HG03432 (cell line): Measurements from ENCODE around the gene WNT11.

ENCODE experiments used
- ATAC-seq: cut with Tn5 transposase; IDR thresholded peaks from one replicate; pipeline ENCODE4 v1.9.1; 2021; ENCODE audit warnings: mild to moderate bottlenecking, moderate library complexity; ENCODE audit not compliant: unreplicated experiment

WNT11 gene

DNA sequence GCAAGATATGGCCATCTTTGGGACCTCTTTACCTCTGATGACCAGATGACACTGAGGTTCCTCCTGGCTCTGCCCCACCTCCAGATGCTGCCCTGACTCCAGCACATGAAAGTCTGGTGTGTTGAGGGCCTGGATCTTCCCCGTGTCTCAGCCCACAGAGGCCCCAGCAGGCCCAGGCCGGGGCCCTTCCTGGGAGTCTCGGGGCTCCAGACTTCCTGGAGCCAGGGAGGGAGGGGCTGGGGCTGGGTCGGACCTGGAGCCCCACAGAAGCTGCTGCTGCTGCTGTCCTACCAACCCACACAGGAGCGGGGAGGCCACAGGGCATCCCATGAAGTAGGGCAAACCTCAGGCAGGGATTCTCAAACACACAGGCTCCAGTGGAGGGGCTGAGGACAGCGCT, 32.2 kb upstream of the WNT11 start:
- no peak for ATAC-seq

DNA sequence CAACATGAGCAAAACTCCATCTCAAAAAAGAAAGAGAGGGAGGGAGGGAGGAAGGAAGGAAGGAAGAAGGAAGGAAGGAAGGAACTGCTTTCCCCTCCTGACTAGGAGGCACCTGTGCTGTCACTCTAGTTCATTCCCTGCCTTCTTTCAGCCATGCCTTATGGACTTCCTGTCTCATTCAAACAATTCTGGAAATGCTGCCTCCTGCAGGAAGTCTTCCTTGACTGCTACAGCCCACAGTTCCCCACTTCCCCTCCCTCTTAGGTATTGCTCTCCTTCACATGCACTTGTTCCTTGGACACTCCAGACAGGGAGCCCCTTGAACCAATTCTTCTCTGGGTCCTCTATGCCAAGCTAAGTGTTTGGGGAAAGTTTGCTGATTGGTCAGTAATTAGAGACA, 31.6 kb upstream of the WNT11 start:
- ATAC-seq = no peak

DNA sequence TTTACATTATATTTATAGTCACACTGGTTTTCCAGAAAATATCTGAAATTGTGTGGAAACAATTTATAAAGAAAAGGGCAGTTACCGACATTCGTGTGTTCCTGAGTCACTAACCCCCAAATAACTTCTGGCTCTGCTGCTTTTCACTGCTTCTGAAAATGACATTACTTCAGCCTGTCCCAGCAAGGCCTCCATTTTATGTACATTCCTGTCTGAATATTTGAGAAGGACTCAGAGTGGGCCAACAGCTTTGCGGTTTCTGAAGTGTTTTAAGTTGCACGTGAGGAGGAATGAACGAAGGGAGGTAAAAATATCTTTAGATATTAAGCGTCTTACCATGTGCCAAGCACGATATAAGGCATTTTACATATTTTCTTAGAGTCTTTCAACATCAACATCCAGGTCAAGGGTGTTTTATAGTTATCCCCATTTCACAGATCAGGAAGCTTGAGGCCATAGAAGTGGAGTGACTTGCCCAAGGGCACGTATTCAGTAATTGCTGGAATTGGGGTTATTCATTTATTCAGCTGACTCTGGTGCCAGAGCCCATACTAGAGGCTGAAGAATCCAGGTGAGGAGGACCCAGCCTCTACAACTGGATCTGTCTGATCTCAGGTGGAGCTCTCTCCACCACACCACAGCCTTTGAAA, 30.8 kb upstream of the WNT11 start:
- no peak for ATAC-seq

DNA sequence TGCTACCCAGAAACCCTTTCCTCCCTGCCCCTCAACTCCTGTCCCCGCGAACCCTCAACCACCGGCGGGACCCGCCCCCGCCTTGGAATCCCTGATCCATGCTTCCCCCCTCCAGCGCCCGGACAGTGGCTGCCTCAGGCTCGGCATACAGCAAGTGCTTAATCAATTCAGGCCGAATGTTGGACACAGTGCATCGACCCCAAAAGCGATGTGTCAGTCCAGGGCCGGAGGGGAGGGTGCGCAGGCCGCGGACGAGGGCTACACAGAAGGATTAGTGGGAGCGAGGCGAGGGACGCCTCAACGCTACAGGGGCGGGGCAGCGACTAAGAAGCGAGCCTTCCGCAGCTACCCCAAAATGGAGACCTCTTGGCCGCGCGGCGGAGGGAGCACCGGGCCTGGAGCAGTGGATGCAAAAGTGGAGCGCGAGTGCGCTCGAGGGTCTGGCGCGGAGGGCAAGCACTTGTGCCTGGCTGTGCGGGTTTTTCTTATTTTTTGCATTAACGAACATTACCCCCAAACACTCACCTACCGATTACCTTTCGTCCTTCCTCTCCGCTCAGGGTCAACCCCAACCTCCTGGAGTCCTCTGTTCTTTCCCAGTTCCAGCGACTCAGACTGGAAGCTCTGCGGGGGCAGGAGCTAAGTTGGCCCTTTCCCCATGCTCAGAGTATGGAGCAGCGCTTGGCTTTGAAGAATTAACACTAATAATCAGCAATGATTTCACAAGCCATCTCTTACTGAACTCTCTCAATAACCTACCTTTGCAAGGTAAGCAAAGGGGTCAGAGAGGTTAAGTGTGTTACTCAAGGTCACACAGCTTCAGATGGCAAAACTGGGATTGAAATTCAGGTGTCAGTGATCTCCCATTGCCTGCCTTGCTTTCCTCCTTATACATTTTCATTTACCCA, 30.0 kb upstream of the WNT11 start:
- ATAC-seq = peak; percentile 21

DNA sequence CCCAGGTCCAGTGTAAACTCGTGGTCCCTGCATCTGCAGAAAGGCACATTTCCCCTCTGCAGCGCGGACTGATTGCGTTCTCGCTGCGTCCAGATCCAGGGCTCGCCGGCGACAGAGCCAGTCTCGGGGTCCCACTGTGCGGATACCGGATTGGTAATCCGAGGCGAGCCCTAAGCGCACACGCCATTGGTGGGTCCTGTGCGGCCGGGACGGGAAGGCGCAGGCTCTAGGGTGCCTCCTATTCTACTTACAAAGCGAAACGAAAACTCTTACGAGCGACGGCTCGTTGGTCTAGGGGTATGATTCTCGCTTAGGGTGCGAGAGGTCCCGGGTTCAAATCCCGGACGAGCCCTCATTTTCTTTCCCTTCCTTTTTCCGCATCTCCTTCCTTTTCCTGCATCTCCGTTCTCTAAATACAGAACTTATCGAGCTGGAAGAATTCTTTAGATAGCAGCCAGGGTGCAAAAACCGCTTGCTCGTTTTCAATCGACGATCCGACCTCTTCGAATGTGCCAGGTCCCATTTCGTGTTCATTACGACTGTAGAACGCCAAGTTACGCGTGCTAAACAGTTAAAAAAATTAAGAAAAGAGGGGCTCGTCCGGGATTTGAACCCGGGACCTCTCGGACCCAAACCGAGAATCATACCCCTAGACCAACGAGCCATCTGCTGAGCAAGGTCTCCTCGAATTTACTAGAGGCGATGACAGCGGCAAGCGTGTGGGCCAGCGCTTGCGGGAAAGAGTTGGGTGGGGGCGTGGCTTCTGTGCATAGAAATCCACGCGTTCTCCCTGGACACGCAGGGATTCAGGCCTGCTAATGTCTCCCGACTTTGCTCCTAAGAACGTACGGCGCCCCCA, 29.2 kb upstream of the WNT11 start:
- ATAC-seq = peak; percentile 69

DNA sequence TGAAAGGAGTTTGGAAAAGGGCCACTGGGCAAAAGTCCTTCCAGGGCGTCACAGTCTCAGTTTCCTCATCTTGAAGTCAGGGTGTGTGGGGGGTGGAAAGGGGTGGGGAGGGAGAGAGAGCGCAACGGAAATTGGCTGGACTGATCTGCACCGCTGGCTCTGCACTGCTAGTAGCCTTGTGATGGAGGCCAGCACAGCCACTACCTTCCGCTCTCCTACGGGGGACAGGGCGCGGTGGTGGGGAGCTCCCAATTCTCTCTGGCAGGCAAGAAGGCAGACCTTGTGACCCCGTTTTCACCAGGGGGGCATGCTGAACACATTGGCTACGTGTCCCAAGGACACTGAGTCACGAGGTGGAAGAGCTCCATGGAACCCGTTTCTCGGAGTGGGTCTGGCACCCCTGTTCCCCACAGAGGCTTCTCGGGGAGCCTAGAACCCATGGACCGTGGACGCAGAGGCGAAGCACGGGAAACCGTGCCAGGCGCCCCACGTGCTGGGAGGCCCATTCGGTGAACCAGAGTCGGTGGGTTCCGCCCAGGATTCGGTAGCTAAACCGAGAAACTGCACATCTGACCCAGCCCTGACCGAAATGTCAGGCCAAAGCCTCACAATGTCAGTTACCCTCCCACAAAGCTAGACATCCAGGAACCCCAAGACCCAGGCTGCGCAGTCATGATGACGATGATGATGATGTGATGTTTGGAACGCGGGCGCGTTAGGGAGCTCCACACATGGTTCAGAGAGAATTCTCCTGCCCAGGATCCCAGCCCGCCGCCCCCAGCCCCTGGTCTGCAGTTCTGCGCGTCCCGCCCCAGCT, 28.3 kb upstream of the WNT11 start:
- peak; percentile 31 for ATAC-seq

DNA sequence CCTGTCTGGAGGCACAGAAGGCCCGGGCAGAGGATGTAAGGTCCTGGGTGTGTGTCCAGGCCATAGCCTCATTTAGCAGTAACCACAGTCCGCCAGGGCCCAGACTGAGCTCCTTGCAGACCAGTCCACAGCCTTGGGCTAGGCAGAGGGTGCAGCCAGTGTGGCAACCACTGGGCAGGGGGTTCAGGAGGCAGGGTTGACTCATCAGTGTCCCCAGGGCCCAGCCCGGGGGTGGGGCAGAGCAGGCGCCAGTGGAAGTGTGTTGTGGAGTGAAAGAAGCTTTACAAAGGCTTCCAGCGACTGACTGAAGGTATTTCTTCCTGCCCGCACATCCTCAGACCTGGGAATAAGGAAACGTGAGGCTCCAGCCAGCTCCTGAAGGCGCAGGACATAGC, 27.7 kb upstream of the WNT11 start:
- ATAC-seq = no peak

DNA sequence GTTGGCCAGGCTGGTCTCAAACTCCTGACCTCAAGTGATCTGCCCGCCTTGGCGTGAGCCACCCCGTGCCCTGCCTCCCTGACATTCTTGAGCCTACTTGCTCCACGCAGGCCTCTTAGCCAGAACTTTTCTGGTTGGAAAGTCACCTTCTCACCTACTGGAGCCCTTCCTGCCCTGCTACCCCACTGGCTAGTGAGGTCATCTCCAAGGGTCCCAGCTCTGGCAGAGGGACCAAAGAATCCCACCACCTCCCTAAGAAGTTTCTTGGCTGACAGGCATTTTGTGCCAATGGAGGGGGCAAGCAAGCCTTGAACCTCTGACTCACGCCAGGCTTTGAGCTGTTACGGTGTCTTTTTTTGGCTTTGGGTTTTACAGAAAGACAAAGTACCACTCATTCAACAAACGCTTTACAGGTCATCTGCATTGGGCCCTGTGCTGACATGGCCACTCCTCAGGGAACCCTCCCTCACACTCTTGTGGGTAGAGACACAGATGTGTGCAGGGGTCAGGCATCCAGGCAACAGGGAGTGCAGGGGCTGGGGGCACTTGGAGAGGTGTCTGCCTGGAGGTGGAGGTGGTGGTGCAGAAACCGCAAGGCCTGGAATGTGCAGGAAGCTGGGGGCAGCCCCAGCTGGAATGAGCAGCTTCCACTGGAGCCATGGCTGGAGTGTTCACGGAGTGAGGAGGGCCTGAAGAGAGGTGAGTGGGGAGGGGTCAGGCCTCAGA, 27.1 kb upstream of the WNT11 start:
- no peak for ATAC-seq

DNA sequence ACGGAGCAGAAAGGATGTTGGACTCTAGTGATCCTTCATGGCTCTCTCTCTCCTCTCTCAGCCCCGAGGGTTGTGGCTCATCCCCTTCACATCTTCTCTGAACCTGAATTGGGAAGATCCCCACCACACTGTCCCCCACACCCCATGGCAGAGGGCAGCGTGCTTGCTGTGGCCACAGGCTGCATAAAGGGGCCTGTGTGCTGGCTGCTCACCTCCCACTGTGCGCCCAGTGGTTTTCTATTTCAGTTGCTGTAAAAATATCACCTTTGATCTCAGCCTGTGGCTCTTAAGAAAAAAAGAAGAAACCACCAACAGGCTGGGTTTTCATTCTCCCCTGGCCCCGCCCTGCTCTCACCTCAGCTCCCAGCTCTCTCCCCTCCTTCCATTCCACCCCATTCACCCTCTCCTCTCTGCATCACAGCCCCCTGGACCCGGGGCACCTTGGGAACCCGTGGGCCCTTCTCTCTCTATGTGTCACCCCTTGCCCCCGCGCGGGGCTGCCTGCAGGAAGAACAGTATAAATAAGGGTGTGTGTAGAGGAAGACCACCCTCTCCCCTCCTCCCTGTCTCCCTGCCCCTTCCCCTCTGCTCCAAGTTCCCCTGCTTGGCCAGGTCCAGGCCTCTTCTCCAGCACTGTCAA, 25.8 kb upstream of the WNT11 start:
- no peak for ATAC-seq

DNA sequence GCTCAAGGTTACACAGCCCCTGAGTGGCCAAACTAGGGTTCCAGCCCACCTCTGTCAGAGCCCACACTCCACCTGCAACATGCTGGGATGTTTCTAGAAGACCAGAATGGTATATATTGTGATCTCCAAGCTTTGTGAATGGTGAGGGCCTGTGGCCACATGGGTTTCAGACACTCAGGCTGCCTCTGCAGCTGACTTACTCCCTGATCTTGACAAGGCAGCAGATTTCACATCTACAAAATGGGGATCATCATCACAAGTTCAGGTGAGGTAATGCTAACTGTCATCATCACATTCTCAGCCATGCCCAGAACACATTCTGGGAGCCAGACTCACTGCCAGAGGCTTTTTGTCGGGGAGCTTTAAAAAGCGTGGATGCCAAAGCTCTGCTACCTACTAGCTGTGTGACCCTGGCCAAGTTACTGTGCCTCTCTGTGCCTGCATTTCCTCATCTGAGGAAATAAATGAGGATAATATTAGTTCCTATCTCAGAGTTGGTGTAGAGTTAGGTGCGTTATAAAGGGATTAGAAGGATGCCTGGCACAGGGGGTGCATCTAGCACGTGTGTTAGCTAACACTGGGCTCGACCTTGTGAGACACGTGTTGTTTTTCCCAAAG, 24.9 kb upstream of the WNT11 start:
- no peak for ATAC-seq

DNA sequence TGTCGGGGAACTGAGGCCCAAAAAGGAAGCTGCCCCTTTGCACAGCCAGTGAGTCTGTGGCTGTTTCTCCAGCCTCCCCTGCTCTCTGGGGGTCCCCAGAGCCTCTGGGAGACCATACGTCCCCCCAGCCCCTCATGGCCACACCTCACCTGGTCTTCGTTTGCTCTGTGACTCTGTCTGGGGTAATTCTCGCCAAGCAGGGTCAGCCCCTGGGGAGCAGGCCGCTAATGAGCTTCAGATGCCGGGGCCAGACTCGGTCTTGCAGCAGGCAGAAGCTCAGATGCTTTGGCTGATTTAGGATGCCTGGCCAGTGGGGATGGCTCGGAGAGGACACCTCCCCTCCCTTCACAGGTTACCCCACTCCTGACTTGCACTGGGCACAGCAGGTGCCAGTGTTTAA, 24.1 kb upstream of the WNT11 start:
- ATAC-seq = no peak

DNA sequence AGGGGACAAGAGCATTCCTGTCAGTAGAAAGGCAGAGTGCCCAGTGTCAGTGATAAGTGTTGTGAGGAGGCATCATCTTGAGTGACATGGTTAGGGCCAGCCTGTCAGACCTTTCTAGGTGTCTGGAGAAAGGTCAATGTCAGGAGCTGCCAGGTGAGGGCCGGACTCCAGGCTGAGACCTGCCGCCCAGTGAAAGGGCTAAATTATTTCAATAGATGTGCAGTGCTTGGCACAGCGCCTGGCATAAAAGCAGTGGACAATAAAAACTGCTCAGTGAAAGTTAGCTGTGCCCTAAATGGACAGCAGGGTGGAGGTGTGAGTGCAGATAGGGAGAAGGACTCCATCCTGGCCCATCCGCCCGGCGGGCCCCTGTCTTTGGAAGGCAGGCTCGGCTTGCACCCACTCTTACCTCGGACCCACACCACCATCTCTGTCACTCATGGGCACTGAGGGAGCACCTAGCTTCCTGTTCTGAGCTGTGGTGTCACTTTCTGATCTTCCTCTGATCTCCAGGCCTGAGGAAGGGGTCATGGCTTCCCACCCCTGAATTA, 23.5 kb upstream of the WNT11 start:
- ATAC-seq = no peak

DNA sequence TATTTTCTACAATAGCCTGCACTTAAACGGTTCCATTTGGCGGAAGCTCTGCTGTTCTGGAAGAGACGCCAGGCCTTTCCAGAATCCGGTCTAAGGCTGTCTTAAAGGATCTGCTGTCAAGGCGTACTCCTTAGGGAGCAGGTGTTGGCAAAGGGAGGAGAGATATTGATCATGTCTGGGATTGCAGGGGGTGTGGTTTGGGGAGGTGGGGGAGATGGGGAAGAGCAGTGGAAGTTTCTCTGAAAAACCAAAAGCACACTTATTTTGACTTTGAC, 22.5 kb upstream of the WNT11 start:
- no peak for ATAC-seq

DNA sequence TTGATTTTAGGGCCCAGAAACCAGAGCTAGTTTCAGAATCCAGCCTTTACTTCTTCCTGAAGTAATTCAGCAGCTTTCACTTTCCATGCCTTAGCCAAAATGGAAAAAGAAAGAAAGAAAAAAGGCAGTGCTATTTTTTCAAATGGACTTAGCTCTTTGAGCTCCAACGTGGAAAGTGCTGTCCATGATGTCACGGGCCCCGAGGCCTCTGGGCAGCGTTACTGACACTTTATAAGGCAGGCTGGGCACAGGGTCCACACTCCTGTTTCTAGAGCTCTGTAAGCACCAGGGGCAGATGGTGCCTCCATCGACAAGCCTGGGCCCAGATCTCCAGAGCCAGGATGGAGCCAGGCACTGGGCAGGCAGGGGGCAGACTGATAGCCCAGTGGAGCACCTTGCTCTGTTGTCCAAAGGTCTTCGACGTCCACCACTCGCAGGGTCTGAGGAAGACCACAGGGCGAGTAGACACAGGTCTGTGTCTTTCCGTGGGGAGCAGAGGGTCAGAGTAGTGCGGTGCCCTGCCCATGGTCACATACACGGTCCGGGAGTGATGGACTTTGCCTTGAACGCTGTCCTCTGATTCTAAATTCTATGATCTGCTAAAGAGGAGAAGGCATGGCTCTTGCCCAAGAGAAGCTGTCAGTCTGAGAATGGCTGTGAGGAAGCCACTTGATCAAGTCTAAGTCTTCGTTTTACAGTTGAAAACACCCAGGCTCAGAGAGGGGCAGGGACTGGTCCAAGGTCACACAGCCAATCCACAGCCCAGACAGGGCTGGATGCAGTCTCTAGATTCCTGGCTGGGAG, 22.0 kb upstream of the WNT11 start:
- ATAC-seq = no peak

DNA sequence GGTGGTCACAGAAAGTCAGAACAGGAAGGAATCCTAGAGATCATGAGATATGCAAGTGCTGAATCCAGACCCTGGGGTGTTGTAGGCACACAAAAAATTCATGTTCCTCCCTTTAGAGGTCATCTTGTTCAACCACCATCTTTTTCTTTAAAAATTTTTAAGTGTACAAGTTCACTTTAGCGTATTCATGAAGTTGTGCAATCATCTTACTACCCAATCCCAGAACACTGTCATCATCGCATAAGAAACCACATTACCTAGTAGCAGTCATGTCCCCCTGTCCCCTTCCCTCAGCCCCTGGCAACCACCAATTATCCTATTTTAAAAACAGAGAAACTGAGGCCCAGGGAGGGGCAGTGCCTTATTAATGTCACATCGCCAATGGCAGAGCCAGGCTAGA, 20.3 kb upstream of the WNT11 start:
- ATAC-seq = no peak

DNA sequence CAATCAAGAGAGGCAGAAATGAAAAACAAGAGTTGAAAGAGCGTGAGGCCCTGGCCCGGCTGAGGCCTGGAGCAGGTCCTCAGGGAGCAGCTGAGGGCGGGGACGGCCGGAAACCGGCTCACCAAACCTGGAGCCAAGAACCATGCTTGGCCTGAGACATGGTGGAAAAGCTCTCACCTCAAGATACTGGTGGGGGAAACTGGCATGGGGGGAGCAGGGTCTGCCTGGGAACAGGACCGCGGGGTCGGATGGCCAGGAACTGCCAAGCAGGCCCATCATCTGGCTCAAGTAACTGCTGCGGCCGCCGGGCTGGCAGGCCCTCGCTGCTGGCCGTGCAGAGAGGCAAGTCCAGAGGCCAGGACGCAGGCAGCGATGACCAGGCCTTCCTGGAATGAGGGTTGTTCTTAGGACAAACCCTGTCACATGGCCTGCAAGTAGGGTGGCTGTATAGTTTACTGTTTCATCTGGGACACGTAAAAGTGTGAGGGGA, 18.9 kb upstream of the WNT11 start:
- no peak for ATAC-seq

DNA sequence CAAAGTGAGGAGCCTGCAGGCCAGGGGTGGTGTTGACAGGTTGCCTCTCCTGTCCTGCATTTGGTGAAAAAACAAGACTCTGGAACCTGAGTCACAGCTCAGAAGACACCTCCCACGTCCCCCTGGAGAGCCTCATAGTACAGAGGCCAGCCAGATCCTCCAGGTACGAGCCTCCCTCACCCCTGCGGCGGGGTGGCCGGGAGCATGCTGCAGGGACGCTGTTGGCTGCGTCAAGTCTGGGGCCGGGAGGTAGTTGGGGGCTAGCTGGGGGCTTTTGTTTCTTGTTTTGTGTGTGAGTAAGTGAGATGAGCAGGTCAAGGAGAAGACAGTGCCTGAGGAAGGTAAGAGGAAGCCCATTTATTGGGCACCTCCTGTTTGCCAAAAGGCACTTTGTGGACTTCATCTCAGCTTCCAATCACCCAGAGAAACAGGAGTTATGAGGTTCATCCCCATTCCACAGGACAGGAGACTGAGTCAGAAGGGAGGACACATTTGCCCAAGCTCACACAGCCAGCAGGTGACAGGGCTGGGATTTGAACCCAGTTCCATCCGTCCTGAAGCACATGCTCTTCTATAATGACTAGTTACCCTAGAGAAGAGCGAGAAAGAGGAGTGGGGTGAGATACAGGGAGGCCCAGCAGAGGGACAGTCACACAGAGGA, 18.3 kb upstream of the WNT11 start:
- ATAC-seq = no peak

DNA sequence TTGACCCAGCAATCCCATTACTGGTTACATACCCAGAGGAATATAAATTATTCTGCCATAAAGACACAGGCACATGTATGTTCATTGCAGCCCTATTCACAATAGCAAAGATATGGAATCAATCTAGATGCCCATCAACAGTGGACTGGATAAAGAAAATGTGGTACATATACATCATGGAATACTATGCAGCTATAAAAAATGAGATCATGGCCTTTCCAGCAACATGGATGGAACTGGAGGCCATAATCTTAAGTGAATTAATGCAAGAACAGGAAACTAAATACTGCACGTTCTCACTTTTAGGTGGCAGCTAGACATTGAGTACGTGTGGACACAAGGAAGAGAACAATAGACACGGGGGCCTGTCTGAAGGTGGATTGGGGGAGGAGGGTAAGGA, 15.1 kb upstream of the WNT11 start:
- no peak for ATAC-seq
